Testis (tissue), 2 donors: Measurements from ENCODE around the gene THPO.

ENCODE experiments used
- CTCF ChIP-seq, 3 experiments: fragments of 450-650 bp in 2 of 3; fragments of 200-600 bp in 1 of 3; sonication (generic) in 1 of 3; IDR thresholded peaks; one replicate each; pipeline ENCODE4 v1.5.1; 2016 to 2019; ENCODE audit warnings: antibody characterized with exemption in 3 of 3, mild to moderate bottlenecking in 2 of 3, moderate library complexity in 1 of 3
- POLR2A ChIP-seq: fragments of 450-650 bp; IDR thresholded peaks from one replicate; pipeline ENCODE4 v1.6.1; 2017; ENCODE audit warnings: antibody characterized with exemption, mild to moderate bottlenecking, moderate library complexity

- TF ChIP-seq POLR2A (no peak), CTCF (IDR thresholded peaks at IDR 0.05) (no peak)
Measured at GRCh38 chr3:184388164-184388935, 10.3 kb upstream of the THPO start.
